Activated B cell treated with CpG ODN at 0.5 μM for 24 hours (primary cell): ENCODE data around the gene ERGIC1. TPM values are rescaled to one million over a fixed set of nuclear protein-coding genes. Genes with fewer than 3 reads are reported as not detected.
A peak's percentile ranks its signal among the peaks of the same experiment; 100 is the strongest.

Experiments used
- ATAC-seq: fragments of 200-7000 bp; cut with Tn5 transposase; one replicate; pipeline ENCODE4 v1.10.0; 2021; ENCODE audit warnings: low read depth, mild to moderate bottlenecking, moderate library complexity
- CTCF ChIA-PET: fragments of 350-600 bp; sonication (Branson Sonifier 250); formaldehyde crosslinking; loops from one replicate; lab custom pipeline; 2021; ENCODE audit warnings: antibody characterized with exemption; lab: Charles Lee
- POLR2A ChIA-PET: fragments of 350-600 bp; sonication (Branson Sonifier 250); formaldehyde crosslinking; loops from one replicate; lab custom pipeline; 2021; ENCODE audit warnings: antibody characterized with exemption; lab: Charles Lee
- DNase-seq: peaks from one replicate; pipeline ENCODE4 v3.0.0; 2022
- H3K27ac Mint-ChIP-seq: one replicate; pipeline ENCODE4 v1.8.0; 2020; ENCODE audit warnings: mixed read lengths
- H3K27me3 Mint-ChIP-seq: one replicate; pipeline ENCODE4 v1.8.0; 2021; ENCODE audit warnings: mixed read lengths
- H3K36me3 Mint-ChIP-seq: one replicate; pipeline ENCODE4 v1.8.0; 2021; ENCODE audit warnings: low read depth, mixed read lengths
- H3K4me1 Mint-ChIP-seq: one replicate; pipeline ENCODE4 v1.8.0; 2021; ENCODE audit warnings: mixed read lengths
- H3K4me3 Mint-ChIP-seq: one replicate; pipeline ENCODE4 v1.8.0; 2020; ENCODE audit warnings: mild to moderate bottlenecking, mixed read lengths
- H3K9me3 Mint-ChIP-seq: one replicate; pipeline ENCODE4 v1.8.0; 2020; ENCODE audit warnings: mixed read lengths
- intact Hi-C: fragments of 100-400 bp; cut with micrococcal nuclease; formaldehyde crosslinking; loops from one replicate; pipeline ENCODE4 v1.15.1; 2024
- total RNA-seq: library from RNA; stranded (reverse); gene quantifications from 2 replicates; pipeline ENCODE4 v1.2.3, GENCODE V29; 2022
- TF ChIP-seq, protein P1 (sequence below): fragments of 200-600 bp; IDR thresholded peaks from one replicate; pipeline ENCODE4 v1.8.0; 2022; ENCODE audit warnings: antibody characterized with exemption, mild to moderate bottlenecking

Gene ERGIC1
- total RNA-seq, 1 donor from 2014 or later: 72.5 TPM

DNA sequence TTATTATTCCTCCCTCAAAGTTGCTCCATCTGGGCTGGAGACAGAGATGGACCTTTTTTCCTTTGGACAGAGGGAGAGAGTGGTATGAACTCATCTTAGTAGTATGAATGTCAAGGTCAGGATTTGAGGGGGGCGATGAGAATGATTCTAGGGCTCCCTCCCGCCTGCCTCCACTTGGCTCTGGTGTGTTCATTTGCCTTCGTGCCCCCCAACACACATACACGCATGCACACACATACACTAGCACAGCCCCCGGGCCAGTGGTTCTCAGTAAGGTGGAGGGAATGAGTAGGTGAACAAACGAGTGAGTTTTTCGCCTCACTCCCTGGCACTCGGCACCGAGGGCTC, 44.5 kb downstream of the ERGIC1 start:
- CTCF ChIA-PET: no interaction called here
- TF ChIP-seq, protein P1, sequence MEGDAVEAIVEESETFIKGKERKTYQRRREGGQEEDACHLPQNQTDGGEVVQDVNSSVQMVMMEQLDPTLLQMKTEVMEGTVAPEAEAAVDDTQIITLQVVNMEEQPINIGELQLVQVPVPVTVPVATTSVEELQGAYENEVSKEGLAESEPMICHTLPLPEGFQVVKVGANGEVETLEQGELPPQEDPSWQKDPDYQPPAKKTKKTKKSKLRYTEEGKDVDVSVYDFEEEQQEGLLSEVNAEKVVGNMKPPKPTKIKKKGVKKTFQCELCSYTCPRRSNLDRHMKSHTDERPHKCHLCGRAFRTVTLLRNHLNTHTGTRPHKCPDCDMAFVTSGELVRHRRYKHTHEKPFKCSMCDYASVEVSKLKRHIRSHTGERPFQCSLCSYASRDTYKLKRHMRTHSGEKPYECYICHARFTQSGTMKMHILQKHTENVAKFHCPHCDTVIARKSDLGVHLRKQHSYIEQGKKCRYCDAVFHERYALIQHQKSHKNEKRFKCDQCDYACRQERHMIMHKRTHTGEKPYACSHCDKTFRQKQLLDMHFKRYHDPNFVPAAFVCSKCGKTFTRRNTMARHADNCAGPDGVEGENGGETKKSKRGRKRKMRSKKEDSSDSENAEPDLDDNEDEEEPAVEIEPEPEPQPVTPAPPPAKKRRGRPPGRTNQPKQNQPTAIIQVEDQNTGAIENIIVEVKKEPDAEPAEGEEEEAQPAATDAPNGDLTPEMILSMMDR: no peak
- Mint-ChIP-seq H3K36me3 (peaks cover 34% of the 10 kb centered on the region), H3K27ac (no peak overlapping the region), H3K9me3 (no peaks in the 10 kb centered on the region), H3K4me1 (peaks cover 44% of the 10 kb centered on the region), H3K27me3 (no peaks in the 10 kb centered on the region), H3K4me3 (no peak overlapping the region)
- intact Hi-C loops: no loop called here
- POLR2A ChIA-PET: no interaction called here
- ATAC-seq (no peak), DNase-seq (no peak)

DNA sequence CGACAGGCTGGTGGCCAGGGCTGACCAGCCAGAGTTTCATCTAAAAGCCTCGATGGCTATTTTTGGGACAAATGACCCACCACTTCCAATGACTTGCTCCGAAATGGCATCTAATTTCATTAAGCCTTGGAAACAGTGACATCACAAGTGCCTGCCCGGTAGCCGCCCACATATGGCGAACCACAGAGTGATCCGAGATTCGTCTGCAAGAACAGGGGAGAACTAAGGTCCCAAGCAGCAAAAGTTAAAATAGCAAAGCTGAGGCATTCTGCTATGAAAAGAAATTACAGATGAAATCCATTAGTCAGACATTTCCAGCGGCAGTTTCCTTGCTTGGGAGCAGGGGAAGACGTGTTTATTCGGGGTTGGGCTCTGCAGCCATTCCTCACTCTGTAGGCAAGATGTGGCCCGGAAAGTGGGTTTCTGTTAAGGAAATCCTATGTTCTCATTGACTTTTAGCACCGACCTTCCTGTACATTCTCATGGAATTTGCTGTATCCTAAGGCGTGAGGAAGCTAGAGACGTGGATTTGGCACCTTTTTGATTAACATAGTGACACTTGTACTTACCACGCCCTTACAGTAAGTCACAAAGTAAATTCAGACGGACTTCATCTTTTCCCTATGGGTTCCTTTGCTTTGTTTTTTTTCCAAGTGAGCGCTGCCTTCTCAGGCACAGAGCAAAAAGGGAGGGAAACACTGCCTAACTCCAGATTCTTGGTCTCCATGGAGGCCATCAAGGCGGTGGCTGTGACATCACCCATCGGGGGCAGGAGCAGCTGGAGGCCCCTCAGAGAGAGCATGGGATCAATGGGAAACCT, 45.1 kb downstream of the ERGIC1 start:
- ATAC-seq (no peak), DNase-seq (no peak)
- Mint-ChIP-seq H3K27ac (peak overlapping the region; percentile 18), H3K9me3 (no peaks in the 10 kb centered on the region), H3K4me3 (no peak overlapping the region), H3K27me3 (no peaks in the 10 kb centered on the region), H3K36me3 (peaks cover 38% of the 10 kb centered on the region), H3K4me1 (peaks cover 40% of the 10 kb centered on the region)
- intact Hi-C loops: no loop called here
- ChIA-PET POLR2A (no interaction called here), CTCF (no interaction called here)
- TF ChIP-seq, protein P1: no peak

DNA sequence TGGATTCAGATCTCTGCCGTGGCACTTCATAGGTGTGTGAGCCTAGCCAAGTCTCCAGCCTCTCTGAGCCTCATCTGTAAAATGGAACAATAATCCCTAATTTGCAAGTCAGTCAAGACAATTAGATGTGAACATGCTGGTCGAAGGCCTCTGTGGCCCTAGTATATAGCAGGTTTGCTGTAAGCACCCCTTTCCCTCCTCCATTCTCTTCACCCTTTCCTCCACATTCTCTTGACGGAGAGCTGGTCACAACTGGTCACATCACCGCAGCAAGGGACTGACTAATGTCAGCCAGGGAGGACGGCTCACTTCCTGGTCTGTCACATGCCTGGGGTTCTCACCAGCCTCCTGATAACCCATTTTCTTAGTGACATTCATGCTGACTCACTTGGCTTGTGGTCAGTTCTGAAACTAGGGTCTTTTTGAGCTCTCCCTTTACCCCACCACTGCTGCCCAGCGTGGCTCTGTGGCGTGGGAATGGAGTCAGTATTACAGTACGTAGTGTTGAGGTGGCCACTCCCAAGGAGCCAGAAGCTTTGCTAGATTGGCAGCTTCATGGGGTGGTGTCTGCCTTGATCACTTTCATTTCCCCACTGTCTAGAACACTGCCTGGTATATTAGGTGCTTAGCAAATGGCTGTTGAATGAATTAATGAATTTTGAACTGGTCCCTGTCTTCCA, 47.8 kb downstream of the ERGIC1 start:
- peak; percentile 73 for ATAC-seq
- no peaks in the 10 kb centered on the region for H3K9me3 Mint-ChIP-seq
- intact Hi-C loops: loop anchor here (5.0 kb wide), 1 partner anchor 35 kb away; no protein-coding TSS in a partner anchor
- CTCF ChIA-PET: interaction anchor here (1.0 to 1.9 kb wide), 4 partner anchors 110 to 168 kb away, joined by 3 to 5 read pairs (median 4); no protein-coding TSS in a partner anchor
- no peak overlapping the region for H3K4me3 Mint-ChIP-seq
- H3K27ac Mint-ChIP-seq: peak overlapping the region; percentile 75
- DNase-seq: no peak
- POLR2A ChIA-PET: interaction anchor here (0.6 to 2.8 kb wide), 5 partner anchors 29 to 117 kb away, joined by 3 to 22 read pairs (median 4); partner anchors contain the start of gene DUSP1
- TF ChIP-seq, protein P1: no peak
- peaks cover 22% of the 10 kb centered on the region for H3K4me1 Mint-ChIP-seq
- no peaks in the 10 kb centered on the region for H3K27me3 Mint-ChIP-seq
- H3K36me3 Mint-ChIP-seq: peaks cover 52% of the 10 kb centered on the region

DNA sequence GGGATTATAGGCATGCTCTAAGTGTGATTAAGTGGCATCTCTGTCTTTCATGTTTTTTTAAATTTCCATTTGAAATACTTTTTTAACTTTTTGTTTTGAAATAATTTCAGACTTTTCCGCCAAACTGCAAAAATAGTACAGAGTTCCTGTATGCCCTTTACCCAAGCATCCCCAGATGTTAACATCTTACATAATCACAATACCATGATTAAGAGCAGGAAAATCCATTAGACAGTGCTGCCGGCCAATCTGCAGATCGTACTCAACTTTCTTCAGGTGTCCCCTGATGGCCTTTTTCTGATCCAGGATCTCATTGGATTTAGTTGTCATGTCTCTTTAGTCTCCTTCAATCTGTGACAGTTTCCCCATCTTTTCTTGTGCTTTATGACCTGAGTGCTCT, 49.0 kb downstream of the ERGIC1 start:
- Mint-ChIP-seq H3K27me3 (no peaks in the 10 kb centered on the region), H3K4me3 (no peak overlapping the region), H3K4me1 (peaks cover 18% of the 10 kb centered on the region), H3K27ac (no peak overlapping the region), H3K9me3 (no peaks in the 10 kb centered on the region), H3K36me3 (peaks cover 57% of the 10 kb centered on the region)
- CTCF ChIA-PET: interaction anchor here (1.1 to 1.7 kb wide), 2 partner anchors 111 to 170 kb away, joined by 3 to 5 read pairs; no protein-coding TSS in a partner anchor
- TF ChIP-seq, protein P1: no peak
- ATAC-seq: no peak
- POLR2A ChIA-PET: interaction anchor here (2.8 kb wide), 1 partner anchor 111 kb away, joined by 22 read pairs; the partner anchor contains the start of gene DUSP1
- intact Hi-C loops: loop anchor here (5.0 kb wide), 1 partner anchor 34 kb away; no protein-coding TSS in a partner anchor
- no peak for DNase-seq
